Measurements from ENCODE around the gene SYCE1L. TPM values are rescaled to one million over a fixed set of nuclear protein-coding genes. Genes with fewer than 3 reads are reported as not detected.

Gene SYCE1L
- total RNA-seq, 1 donor from 2014 or later: 3.9 TPM

DNA sequence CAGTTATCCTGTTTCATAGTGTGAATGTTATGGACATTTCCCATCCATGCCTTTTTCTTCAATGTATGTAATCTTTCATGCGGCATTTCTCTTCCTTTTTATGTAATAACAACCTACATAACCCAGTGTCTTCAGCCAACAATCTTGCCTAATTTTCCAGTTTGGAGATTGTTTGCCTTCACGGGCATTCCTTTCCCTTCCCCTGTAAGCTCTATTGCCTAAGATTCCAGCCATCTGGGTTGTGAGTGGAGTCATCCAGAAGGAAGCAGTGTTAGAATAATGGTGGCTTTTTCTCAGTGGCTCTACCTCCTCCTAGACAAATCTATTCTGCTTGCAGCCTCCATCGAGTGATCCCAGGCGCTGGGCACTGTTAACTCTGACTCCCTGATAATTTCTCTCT lies 22.3 kb downstream of the SYCE1L start:
- no peaks in the 10 kb centered on the region for H3K36me3 Mint-ChIP-seq (ENCODE audit: low read depth)
- no peak overlapping the region for H3K27ac Mint-ChIP-seq (ENCODE audit: unreplicated experiment)
- no peaks in the 10 kb centered on the region for H3K9me3 Mint-ChIP-seq (ENCODE audit: low read depth)
- no peak overlapping the region for H3K4me3 Mint-ChIP-seq (ENCODE audit: unreplicated experiment)
- H3K27me3 Mint-ChIP-seq (ENCODE audit: low read depth): peaks cover 1% of the 10 kb centered on the region
- TF ChIP-seq, protein P1, sequence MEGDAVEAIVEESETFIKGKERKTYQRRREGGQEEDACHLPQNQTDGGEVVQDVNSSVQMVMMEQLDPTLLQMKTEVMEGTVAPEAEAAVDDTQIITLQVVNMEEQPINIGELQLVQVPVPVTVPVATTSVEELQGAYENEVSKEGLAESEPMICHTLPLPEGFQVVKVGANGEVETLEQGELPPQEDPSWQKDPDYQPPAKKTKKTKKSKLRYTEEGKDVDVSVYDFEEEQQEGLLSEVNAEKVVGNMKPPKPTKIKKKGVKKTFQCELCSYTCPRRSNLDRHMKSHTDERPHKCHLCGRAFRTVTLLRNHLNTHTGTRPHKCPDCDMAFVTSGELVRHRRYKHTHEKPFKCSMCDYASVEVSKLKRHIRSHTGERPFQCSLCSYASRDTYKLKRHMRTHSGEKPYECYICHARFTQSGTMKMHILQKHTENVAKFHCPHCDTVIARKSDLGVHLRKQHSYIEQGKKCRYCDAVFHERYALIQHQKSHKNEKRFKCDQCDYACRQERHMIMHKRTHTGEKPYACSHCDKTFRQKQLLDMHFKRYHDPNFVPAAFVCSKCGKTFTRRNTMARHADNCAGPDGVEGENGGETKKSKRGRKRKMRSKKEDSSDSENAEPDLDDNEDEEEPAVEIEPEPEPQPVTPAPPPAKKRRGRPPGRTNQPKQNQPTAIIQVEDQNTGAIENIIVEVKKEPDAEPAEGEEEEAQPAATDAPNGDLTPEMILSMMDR (IDR thresholded peaks at IDR 0.05): no peak
- H3K4me1 Mint-ChIP-seq (ENCODE audit: low read depth): peaks cover 5% of the 10 kb centered on the region
- DNase-seq (ENCODE audit: low spot score): no peak

DNA sequence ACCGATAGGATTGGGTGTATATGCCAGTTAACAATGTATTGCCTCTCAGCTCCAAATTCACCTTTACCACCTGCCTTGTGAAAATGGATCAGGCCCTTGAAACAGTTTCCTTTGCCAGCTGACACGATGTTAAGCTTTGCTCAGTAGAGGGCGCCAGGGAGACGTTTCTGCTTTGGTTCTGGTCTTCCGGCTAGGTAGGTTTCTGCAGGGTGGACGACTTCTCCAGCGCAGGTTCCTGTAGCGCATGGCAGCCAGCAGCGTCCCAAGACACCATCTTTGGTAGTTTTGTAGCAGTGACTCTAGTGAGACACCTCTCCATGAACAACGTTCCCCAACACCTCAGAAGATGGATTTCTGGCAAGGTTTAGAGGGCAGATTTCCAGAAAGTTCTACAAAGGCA lies 24.0 kb downstream of the SYCE1L start:
- Mint-ChIP-seq H3K27ac (ENCODE audit: unreplicated experiment) (no peak overlapping the region), H3K36me3 (ENCODE audit: low read depth) (no peaks in the 10 kb centered on the region), H3K9me3 (ENCODE audit: low read depth) (no peaks in the 10 kb centered on the region), H3K27me3 (ENCODE audit: low read depth) (peaks cover 10% of the 10 kb centered on the region), H3K4me1 (ENCODE audit: low read depth) (peaks cover 5% of the 10 kb centered on the region), H3K4me3 (ENCODE audit: unreplicated experiment) (no peak overlapping the region)
- DNase-seq (ENCODE audit: low spot score): no peak
- TF ChIP-seq, protein P1 (IDR thresholded peaks at IDR 0.05): peak; percentile 61

DNA sequence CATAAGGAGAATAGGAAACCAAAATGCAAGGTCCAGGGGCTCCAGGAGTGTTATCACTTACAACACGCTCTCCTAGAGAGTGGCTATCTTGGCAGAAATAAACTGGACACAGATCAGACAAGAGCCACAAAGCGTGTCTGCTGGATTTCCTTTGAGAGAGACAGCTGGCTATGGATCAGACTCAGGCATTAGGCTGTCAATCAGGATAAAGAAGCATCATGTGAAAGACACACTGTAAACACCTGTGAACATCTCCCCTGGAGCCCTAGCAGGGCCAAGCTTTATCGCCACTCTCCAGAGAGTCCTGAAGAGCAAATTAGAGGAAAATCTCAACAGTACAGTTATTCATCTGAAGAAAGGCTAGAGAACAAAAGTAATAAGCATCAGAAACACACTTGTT lies 26.0 kb downstream of the SYCE1L start:
- Mint-ChIP-seq H3K27me3 (ENCODE audit: low read depth) (peaks cover 13% of the 10 kb centered on the region), H3K4me1 (ENCODE audit: low read depth) (peaks cover 5% of the 10 kb centered on the region)
- no peak for DNase-seq (ENCODE audit: low spot score)

DNA sequence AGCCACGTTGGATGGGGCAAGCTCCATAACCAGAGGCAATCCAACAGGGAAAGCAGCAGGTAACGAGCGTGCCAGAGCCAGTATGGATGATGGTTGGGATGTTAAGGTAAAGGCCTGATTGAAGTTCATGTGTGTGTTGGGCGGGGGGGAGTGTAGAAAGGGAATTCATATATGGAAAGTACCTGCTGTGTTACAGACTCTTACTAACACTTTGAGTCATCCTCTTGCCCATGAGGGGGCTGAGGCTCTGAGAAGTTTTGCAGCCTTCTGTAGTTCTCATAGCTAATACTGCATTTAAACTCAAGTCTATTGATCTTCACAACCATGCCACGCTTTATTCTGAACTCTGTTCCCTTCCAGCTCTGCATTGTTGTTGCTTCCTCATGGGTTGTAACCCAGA lies 28.5 kb downstream of the SYCE1L start:
- TF ChIP-seq, protein P1 (IDR thresholded peaks at IDR 0.05): no peak
- H3K27ac Mint-ChIP-seq (ENCODE audit: unreplicated experiment): no peak overlapping the region
- H3K36me3 Mint-ChIP-seq (ENCODE audit: low read depth): no peaks in the 10 kb centered on the region
- peaks cover 16% of the 10 kb centered on the region for H3K27me3 Mint-ChIP-seq (ENCODE audit: low read depth)
- no peak overlapping the region for H3K4me3 Mint-ChIP-seq (ENCODE audit: unreplicated experiment)
- H3K4me1 Mint-ChIP-seq (ENCODE audit: low read depth): peaks cover 5% of the 10 kb centered on the region
- H3K9me3 Mint-ChIP-seq (ENCODE audit: low read depth): no peaks in the 10 kb centered on the region
- no peak for DNase-seq (ENCODE audit: low spot score)

More for the DNA sequence above, 26.0 kb downstream of the SYCE1L start:
- Mint-ChIP-seq H3K36me3 (ENCODE audit: low read depth) (no peaks in the 10 kb centered on the region), H3K27ac (ENCODE audit: unreplicated experiment) (no peak overlapping the region), H3K4me3 (ENCODE audit: unreplicated experiment) (no peak overlapping the region), H3K9me3 (ENCODE audit: low read depth) (no peaks in the 10 kb centered on the region)
- TF ChIP-seq, protein P1 (IDR thresholded peaks at IDR 0.05): no peak

DNA sequence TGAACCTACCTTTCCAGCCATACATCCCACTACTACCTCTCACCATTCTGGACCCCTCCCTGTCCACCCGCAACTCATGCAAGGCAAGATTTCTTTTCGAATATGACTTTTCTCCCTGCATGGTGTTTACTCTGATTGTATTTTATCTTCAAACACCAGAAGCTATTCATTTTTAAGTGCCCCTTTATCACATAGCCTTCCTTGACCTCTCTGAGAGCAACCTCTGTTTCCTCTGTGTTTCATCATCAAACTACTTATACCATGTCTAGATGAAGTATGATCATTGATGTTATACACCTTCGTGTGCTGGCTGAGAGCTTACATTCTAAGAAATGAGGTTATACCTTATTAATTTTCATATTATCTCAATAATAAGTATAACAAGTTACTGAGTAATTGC lies 31.8 kb downstream of the SYCE1L start:
- peaks cover 24% of the 10 kb centered on the region for H3K27me3 Mint-ChIP-seq (ENCODE audit: low read depth)
- DNase-seq (ENCODE audit: low spot score): no peak
- peaks cover under 1% of the 10 kb centered on the region for H3K4me1 Mint-ChIP-seq (ENCODE audit: low read depth)
- H3K4me3 Mint-ChIP-seq (ENCODE audit: unreplicated experiment): no peak overlapping the region
- no peak overlapping the region for H3K27ac Mint-ChIP-seq (ENCODE audit: unreplicated experiment)
- TF ChIP-seq, protein P1 (IDR thresholded peaks at IDR 0.05): no peak
- H3K9me3 Mint-ChIP-seq (ENCODE audit: low read depth): no peaks in the 10 kb centered on the region
- no peaks in the 10 kb centered on the region for H3K36me3 Mint-ChIP-seq (ENCODE audit: low read depth)

Data from chondrocyte (in vitro differentiated cells).